AG09309 (cell line): Measurements from ENCODE around the gene PTPRT.

Experiments
- DNase-seq: peaks from one replicate; pipeline ENCODE4 v3.0.0-alpha.2; 2010; ENCODE audit warnings: low read depth
- H3K4me3 ChIP-seq: 2 replicates; pipeline ENCODE4 v1.5.1; 2011; ENCODE audit warnings: mild to moderate bottlenecking, low read depth, low read length, moderate library complexity; ENCODE audit not compliant: control insufficient read depth
- TF ChIP-seq, protein P1 (sequence below): IDR thresholded peaks from 2 replicates; pipeline ENCODE4 v1.5.1; 2011; ENCODE audit warnings: mild to moderate bottlenecking, low read depth, low read length, inconsistent platforms; ENCODE audit not compliant: insufficient read depth, control insufficient read depth; ENCODE audit errors: missing control alignments

PTPRT gene

GRCh38 chr20:42080956-42081355 lies 1108.8 kb downstream of the PTPRT start:
- no peak for DNase-seq
- TF ChIP-seq, protein P1, sequence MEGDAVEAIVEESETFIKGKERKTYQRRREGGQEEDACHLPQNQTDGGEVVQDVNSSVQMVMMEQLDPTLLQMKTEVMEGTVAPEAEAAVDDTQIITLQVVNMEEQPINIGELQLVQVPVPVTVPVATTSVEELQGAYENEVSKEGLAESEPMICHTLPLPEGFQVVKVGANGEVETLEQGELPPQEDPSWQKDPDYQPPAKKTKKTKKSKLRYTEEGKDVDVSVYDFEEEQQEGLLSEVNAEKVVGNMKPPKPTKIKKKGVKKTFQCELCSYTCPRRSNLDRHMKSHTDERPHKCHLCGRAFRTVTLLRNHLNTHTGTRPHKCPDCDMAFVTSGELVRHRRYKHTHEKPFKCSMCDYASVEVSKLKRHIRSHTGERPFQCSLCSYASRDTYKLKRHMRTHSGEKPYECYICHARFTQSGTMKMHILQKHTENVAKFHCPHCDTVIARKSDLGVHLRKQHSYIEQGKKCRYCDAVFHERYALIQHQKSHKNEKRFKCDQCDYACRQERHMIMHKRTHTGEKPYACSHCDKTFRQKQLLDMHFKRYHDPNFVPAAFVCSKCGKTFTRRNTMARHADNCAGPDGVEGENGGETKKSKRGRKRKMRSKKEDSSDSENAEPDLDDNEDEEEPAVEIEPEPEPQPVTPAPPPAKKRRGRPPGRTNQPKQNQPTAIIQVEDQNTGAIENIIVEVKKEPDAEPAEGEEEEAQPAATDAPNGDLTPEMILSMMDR: no peak
- H3K4me3 ChIP-seq: no peak overlapping the region

- TF ChIP-seq, protein P1: no peak
- H3K4me3 ChIP-seq: no peak overlapping the region
- no peak for DNase-seq
Observed at GRCh38 chr20:42074944-42075343, 1114.8 kb downstream of the PTPRT start.

DNA sequence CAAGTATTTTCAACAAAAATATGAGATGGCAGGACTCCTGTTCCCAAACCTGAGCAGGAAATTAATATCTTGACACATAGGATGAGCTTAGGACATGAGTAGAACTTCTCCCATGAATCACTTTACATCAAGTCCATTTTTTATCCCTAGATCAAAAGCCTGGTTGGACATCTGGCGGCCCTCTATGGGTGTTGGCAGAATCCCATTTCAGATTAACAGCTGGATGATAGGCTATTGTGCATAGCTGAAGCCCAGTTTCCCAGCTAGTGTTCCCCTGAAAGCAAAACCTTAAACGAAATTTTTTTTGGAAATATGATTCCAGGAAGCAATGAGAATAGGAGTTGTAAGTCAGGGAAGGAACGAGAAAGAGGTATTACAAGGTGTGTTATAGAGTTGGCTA lies 1122.1 kb downstream of the PTPRT start:
- H3K4me3 ChIP-seq: no peak overlapping the region
- TF ChIP-seq, protein P1: no peak
- DNase-seq: no peak

DNA sequence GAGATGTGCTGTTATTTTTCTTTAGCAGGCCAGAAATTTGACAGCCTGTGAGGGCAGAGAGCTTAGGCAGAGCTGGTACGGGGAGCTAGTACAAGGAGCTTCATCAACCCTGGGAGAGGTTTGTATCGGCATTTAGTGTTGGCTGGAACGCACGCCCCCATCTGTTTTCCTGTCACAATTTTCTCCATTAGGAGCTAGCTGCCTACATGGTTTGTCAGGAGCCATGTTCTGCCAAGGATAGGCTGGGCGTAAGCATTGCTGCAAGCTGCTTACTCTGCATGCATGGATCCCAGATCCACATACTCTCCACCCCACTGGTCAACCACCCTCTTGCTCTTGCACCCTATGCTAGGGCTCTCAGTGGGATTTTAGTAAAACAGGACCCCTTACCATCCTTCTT lies 1122.5 kb downstream of the PTPRT start:
- no peak overlapping the region for H3K4me3 ChIP-seq
- DNase-seq: no peak
- TF ChIP-seq, protein P1: no peak

DNA sequence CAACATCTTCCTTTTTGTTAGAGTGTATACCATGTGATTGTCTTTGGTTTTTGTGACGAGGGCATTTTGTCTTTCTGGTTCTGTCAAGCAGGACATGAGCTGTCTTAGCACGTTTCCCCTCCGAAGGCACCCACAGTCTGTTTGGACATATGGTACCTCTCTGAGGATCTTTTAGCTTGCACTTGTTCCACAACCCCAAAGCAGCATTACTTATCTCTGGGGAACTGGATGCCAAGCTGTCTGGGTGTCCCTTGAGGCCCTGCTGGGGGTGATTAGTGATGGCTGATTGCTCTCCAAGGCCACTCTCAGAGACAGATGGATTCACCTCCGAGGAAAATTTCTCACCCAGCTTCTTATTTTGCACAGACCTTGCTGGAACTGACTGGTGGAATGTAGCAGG lies 1126.6 kb downstream of the PTPRT start:
- H3K4me3 ChIP-seq: no peak overlapping the region
- DNase-seq: no peak
- TF ChIP-seq, protein P1: no peak

DNA sequence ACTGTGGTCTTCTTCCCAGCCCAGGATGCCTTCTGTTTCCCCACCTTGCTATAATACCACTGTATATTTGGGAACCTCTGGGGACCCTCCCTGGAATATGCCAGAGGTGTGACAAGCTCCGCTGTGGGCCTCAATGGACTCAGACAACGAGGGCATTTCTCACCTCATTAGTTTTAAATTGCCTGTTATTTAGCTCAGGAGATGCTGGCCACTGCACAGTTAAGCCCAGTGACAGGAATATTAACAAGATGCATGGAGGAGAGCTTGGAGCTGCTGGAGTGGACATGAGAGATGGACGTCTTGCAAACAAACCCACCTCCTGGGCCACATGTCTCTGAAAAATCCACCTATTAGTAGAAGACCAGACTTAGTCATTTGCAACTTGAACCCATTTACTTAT lies 1136.4 kb downstream of the PTPRT start:
- no peak overlapping the region for H3K4me3 ChIP-seq
- TF ChIP-seq, protein P1: no peak
- DNase-seq: no peak

DNA sequence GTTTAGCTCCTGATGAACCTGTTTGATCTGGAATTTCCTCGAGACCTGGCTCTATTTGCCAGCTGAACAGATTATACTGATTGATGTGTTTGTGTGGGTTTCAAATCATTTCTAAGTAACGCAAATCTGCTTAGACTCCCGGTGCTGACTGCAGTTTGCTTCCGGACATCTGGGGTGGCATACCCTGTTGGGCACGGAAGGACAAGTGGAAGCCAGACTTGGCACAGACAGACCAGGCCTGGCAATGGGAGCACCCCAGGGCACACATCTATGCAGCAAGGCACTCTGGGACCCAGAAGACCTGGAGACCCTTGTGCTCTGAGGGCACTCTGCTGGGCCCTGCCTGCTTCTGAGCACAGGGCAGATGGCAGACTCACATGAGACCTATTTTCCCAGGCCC lies 1137.8 kb downstream of the PTPRT start:
- TF ChIP-seq, protein P1: no peak
- H3K4me3 ChIP-seq: no peak overlapping the region
- DNase-seq: no peak
